Measurements from ENCODE around the gene TTC7B. TPM values are rescaled to one million over a fixed set of nuclear protein-coding genes. Genes with fewer than 3 reads are reported as not detected.

Gene TTC7B
- total and polyA plus RNA-seq, 2 donors (not counting 3 experiments of a cell fraction or from before 2014, with no cell fraction given): 46.8 to 76.5 TPM

DNA sequence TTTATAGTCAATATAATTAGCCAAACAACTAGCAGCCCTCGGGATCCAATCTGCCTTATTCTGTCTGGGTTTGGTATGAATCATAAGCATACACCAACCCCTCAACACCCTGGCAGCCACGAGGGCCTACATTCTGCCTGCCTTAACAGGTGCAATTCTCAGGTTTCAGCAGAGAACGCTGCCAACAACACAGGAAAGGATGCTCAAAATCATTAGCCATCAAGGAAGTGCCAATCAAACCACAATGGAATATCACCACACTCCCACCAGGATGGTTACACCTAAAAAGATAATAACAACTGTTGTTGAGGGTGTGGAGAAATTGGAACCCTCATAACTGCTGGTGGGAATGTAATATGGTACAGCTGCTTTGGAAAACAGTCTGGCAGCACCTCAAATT, 122.8 kb downstream of the TTC7B start:
- H3K36me3 ChIP-seq (ENCODE audit: control insufficient read depth in 2 of 2, extremely low read depth in 1 of 2, insufficient read depth in 2 of 2, low read length in 2 of 2): peaks cover 0 to 3% of the 10 kb centered on the region in 2 experiments
- CTCF ChIA-PET: interaction anchor here (2.6 kb wide), 1 partner anchor 294 kb away, joined by 6 read pairs; no protein-coding TSS in a partner anchor
- DNase-seq (ENCODE audit: low read depth, low spot score) (no peak), FAIRE-seq (no peak)
- POLR2A ChIA-PET: no interaction called here
- TF ChIP-seq GATA2 (IDR thresholded peaks at IDR 0.05; ENCODE audit: insufficient read depth, insufficient read length, low read depth, low read length) (no peak), FOS (IDR thresholded peaks at IDR 0.05; ENCODE audit: borderline replicate concordance, insufficient read depth, low read length) (no peak), JUN (IDR thresholded peaks at IDR 0.05; ENCODE audit: borderline replicate concordance, insufficient read depth, insufficient read length, low read depth) (no peak), POLR2AphosphoS5 (IDR thresholded peaks at IDR 0.05; ENCODE audit: insufficient read depth, low read depth, low read length) (no peak)
- H3K4me1 ChIP-seq (ENCODE audit: control insufficient read depth, extremely low read depth, insufficient read depth, low read length): peaks cover 8% of the 10 kb centered on the region
- no peaks in the 10 kb centered on the region for H3K9me1 ChIP-seq (replicated peaks; ENCODE audit: control insufficient read depth, extremely low read depth, insufficient read depth, low read length)
- H3K9ac ChIP-seq (replicated peaks; ENCODE audit: extremely low read depth, insufficient read depth, low read length): no peak overlapping the region
- intact Hi-C loops (cut with micrococcal nuclease): no loop called here
- no peaks in the 10 kb centered on the region for H3K9me3 ChIP-seq (replicated peaks; ENCODE audit: control insufficient read depth, insufficient read depth, low read length)
- BruUV-seq (replicated peaks): no TSS peak
- no peak overlapping the region for H3K27ac ChIP-seq (ENCODE audit: insufficient read depth, low read depth, low read length)
- H3K27me3 ChIP-seq (ENCODE audit: control insufficient read depth in 2 of 2, insufficient read depth in 2 of 2, low read length in 2 of 2): no peaks in the 10 kb centered on the region
- peaks cover 2% of the 10 kb centered on the region for H3K79me2 ChIP-seq (ENCODE audit: control insufficient read depth, insufficient read depth, low read length)
- no peaks in the 10 kb centered on the region for H4K20me1 ChIP-seq (replicated peaks; ENCODE audit: control insufficient read depth, extremely low read depth, insufficient read depth, low read length)
- H3K4me3 ChIP-seq (replicated peaks in 1 of 3; ENCODE audit: insufficient read depth in 1 of 3, low read depth in 1 of 3, low read length in 3 of 3): no peak overlapping the region
- no peak overlapping the region for H2AFZ ChIP-seq (ENCODE audit: low read depth, low read length)
- dilution Hi-C loops (cut with MboI; ENCODE audit: extremely low pct_ligation_motif_present, low sequenced_read_pairs): no loop called here
- H3K4me2 ChIP-seq (ENCODE audit: insufficient read depth, low read length): no peak overlapping the region

DNA sequence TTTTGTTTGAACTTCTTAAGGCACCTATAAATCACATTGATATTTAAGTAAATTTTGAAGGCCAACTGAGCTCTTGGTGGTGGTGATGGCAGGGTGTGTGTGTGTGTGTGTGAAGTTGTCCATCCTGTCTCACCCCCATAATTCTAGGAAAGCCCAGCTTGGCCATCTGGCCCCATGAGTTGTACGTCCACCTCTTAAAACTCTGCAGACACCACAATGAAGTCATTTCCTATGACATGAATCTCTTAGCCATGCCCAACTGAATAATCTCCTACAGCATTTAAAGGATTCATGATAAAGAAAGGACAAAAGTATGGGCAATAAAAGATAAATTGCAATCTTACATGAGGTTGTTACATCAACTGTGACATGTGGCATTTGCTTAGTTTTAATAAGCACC, 123.4 kb downstream of the TTC7B start:
- Histone ChIP-seq H3K4me3 (replicated peaks in 1 of 3; ENCODE audit: insufficient read depth in 1 of 3, low read depth in 1 of 3, low read length in 3 of 3) (no peak overlapping the region), H2AFZ (ENCODE audit: low read depth, low read length) (no peak overlapping the region), H3K79me2 (ENCODE audit: control insufficient read depth, insufficient read depth, low read length) (peaks cover 2% of the 10 kb centered on the region), H3K9ac (replicated peaks; ENCODE audit: extremely low read depth, insufficient read depth, low read length) (no peak overlapping the region), H4K20me1 (replicated peaks; ENCODE audit: control insufficient read depth, extremely low read depth, insufficient read depth, low read length) (no peaks in the 10 kb centered on the region), H3K4me2 (ENCODE audit: insufficient read depth, low read length) (no peak overlapping the region), H3K36me3 (ENCODE audit: control insufficient read depth in 2 of 2, extremely low read depth in 1 of 2, insufficient read depth in 2 of 2, low read length in 2 of 2) (peaks cover 0 to 3% of the 10 kb centered on the region in 2 experiments), H3K9me3 (replicated peaks; ENCODE audit: control insufficient read depth, insufficient read depth, low read length) (no peaks in the 10 kb centered on the region), H3K9me1 (replicated peaks; ENCODE audit: control insufficient read depth, extremely low read depth, insufficient read depth, low read length) (no peaks in the 10 kb centered on the region), H3K4me1 (ENCODE audit: control insufficient read depth, extremely low read depth, insufficient read depth, low read length) (peaks cover 2% of the 10 kb centered on the region), H3K27ac (ENCODE audit: insufficient read depth, low read depth, low read length) (no peak overlapping the region), H3K27me3 (ENCODE audit: control insufficient read depth in 2 of 2, insufficient read depth in 2 of 2, low read length in 2 of 2) (no peaks in the 10 kb centered on the region)
- TF ChIP-seq FOS (IDR thresholded peaks at IDR 0.05; ENCODE audit: borderline replicate concordance, insufficient read depth, low read length) (peak; percentile 15), JUN (IDR thresholded peaks at IDR 0.05; ENCODE audit: borderline replicate concordance, insufficient read depth, insufficient read length, low read depth) (no peak)
- BruUV-seq (replicated peaks): no TSS peak
- DNase-seq (ENCODE audit: low read depth, low spot score) (no peak), FAIRE-seq (no peak)
- POLR2A ChIA-PET: no interaction called here
- intact Hi-C loops (cut with micrococcal nuclease) (no loop called here), dilution Hi-C loops (cut with MboI; ENCODE audit: extremely low pct_ligation_motif_present, low sequenced_read_pairs) (no loop called here)
- CTCF ChIA-PET: interaction anchor here (0.8 to 2.6 kb wide), 2 partner anchors 13 to 293 kb away, joined by 3 to 6 read pairs; no protein-coding TSS in a partner anchor

All from endothelial cell of umbilical vein (primary cell).